ENCODE measurements around the gene RIN3. TPM values are rescaled to one million over a fixed set of nuclear protein-coding genes. Genes with fewer than 3 reads are reported as not detected.

RIN3 gene
- total RNA-seq, 6 experiments from 2014 or later: 10.7 to 20.4 (median 18.9) TPM

DNA sequence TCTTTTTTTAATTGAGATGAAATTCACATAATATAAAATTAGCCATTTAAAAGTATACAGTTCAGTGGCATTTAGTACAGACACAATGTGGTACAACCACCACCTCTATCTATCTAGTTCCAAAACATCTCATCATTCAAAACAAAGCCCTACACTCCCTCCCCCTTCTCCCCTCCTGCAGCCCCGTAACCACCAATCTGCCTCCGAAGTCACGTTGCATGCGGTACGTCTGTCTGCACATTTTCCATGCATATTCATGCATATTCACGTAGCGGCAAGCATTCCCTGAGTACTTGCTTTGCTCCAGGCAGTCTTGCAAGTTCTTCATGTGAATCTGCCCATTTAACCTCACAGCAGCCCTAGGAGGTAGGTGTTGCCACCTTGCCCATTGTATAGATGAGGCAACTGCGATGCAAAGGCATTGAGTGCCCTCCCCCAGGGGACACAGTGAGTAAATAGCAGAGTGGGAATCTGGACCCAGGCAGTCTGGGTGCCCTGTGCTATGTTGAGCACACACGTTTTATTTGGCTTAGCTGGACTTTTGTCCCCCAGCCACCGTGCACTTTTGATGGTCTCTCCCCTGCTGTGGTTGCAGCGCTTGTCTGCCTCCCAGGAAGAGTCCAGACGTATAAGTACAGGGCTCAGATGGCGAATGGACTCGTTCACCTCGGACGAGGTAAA is 43.4 kb downstream of the RIN3 start:
- Histone ChIP-seq H3K27me3 (no peaks in the 10 kb centered on the region), H3K36me3 (peaks cover 0 to 4% (median 1%) of the 10 kb centered on the region in 4 donors), H3K4me3 (no peak overlapping the region), H3K4me1 (peaks cover 0 to 13% (median 0%) of the 10 kb centered on the region in 4 donors), H3K9me3 (no peaks in the 10 kb centered on the region), H3K27ac (no peak overlapping the region)
- DNase-seq: no peak
- intact Hi-C loops (cut with DNase I): no loop called here
- peak; percentile 27 to 72 (median 53) for ATAC-seq
- WGBS (ENCODE audit: insufficient coverage, low coverage, low lambda C conversion rate, missing lambda C conversion rate): 75% methylated on average over 13 of the region's 16 CpGs
- no peak for TF ChIP-seq POLR2A (IDR thresholded peaks at IDR 0.05)
- TF ChIP-seq, protein P1, sequence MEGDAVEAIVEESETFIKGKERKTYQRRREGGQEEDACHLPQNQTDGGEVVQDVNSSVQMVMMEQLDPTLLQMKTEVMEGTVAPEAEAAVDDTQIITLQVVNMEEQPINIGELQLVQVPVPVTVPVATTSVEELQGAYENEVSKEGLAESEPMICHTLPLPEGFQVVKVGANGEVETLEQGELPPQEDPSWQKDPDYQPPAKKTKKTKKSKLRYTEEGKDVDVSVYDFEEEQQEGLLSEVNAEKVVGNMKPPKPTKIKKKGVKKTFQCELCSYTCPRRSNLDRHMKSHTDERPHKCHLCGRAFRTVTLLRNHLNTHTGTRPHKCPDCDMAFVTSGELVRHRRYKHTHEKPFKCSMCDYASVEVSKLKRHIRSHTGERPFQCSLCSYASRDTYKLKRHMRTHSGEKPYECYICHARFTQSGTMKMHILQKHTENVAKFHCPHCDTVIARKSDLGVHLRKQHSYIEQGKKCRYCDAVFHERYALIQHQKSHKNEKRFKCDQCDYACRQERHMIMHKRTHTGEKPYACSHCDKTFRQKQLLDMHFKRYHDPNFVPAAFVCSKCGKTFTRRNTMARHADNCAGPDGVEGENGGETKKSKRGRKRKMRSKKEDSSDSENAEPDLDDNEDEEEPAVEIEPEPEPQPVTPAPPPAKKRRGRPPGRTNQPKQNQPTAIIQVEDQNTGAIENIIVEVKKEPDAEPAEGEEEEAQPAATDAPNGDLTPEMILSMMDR (IDR thresholded peaks at IDR 0.05): no peak

- no peak overlapping the region for H3K4me3 ChIP-seq
- intact Hi-C loops (cut with DNase I): no loop called here
- peaks cover 0 to 13% (median 0%) of the 10 kb centered on the region in 4 donors for H3K4me1 ChIP-seq
- no peaks in the 10 kb centered on the region for H3K9me3 ChIP-seq
- DNase-seq (no peak), ATAC-seq (no peak)
- no peaks in the 10 kb centered on the region for H3K27me3 ChIP-seq
- 100% methylated on average over 1 of the region's 4 CpGs for WGBS (ENCODE audit: insufficient coverage, low coverage, low lambda C conversion rate, missing lambda C conversion rate)
- no peak for TF ChIP-seq POLR2A (IDR thresholded peaks at IDR 0.05)
- TF ChIP-seq, protein P1 (IDR thresholded peaks at IDR 0.05): no peak
- peaks cover 0 to 4% (median 1%) of the 10 kb centered on the region in 4 donors for H3K36me3 ChIP-seq
- no peak overlapping the region for H3K27ac ChIP-seq
These were observed 43.9 kb downstream of the RIN3 start for GRCh38 chr14:92557544-92557912.

- TF ChIP-seq, protein P1 (IDR thresholded peaks at IDR 0.05): no peak
- TF ChIP-seq POLR2A (IDR thresholded peaks at IDR 0.05): no peak
- Histone ChIP-seq H3K4me1 (peaks cover 0 to 13% (median 0%) of the 10 kb centered on the region in 4 donors), H3K9me3 (no peaks in the 10 kb centered on the region), H3K27me3 (no peaks in the 10 kb centered on the region), H3K36me3 (peaks cover 0 to 4% (median 1%) of the 10 kb centered on the region in 4 donors), H3K4me3 (no peak overlapping the region), H3K27ac (no peak overlapping the region)
- DNase-seq (no peak), ATAC-seq (no peak)
- intact Hi-C loops (cut with DNase I): no loop called here
- WGBS (ENCODE audit: insufficient coverage, low coverage, low lambda C conversion rate, missing lambda C conversion rate): no CpG with 5 or more reads among the region's 1 CpG
These were observed 44.7 kb downstream of the RIN3 start for GRCh38 chr14:92558319-92558718.

DNA sequence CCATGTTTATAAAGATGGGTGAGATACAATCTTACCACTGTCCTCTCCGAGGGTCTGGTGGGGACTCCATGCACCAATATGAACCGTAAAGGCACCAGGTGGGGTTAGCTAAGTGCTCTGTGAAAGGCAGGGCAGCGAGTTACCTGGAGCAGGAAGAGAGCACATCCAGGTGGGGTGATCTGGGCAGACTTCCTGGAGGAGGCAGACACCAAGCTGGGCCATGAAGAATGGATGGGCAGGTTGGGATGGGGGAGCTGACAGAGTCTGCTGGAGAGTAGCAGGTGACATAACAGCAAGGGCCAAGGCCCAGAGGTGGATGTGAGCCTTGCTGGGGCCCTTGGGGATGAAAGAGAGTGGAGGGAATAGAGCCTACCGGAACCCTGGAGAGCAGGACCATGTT is 45.9 kb downstream of the RIN3 start:
- no peak for ATAC-seq
- no peaks in the 10 kb centered on the region for H3K9me3 ChIP-seq

More for the DNA sequence above, 45.9 kb downstream of the RIN3 start:
- Histone ChIP-seq H3K27me3 (no peaks in the 10 kb centered on the region), H3K4me3 (no peak overlapping the region), H3K36me3 (peaks cover 0 to 4% (median 1%) of the 10 kb centered on the region in 4 donors), H3K4me1 (peaks cover 0 to 13% (median 0%) of the 10 kb centered on the region in 4 donors), H3K27ac (no peak overlapping the region)
- DNase-seq: no peak
- TF ChIP-seq POLR2A (IDR thresholded peaks at IDR 0.05): no peak
- TF ChIP-seq, protein P1 (IDR thresholded peaks at IDR 0.05): no peak
- 97% methylated on average over 4 of the region's 4 CpGs for WGBS (ENCODE audit: insufficient coverage, low coverage, low lambda C conversion rate, missing lambda C conversion rate)
- intact Hi-C loops (cut with DNase I): no loop called here
